Liver (tissue), 9 donors: ENCODE results near the gene PPDPF. TPM values are rescaled to one million over a fixed set of nuclear protein-coding genes. Genes with fewer than 3 reads are reported as not detected.

Source experiments
- DNase-seq: peaks from one replicate; pipeline ENCODE4 v3.0.0-alpha.2; 2017; ENCODE audit warnings: low spot score
- H3K27ac ChIP-seq, 2 donors: one replicate each; pipeline ENCODE4 v1.7.0; 2013; ENCODE audit warnings: inconsistent platforms in 2 of 2, low read length in 2 of 2, control low read depth in 1 of 2, low read depth in 1 of 2, mild to moderate bottlenecking in 1 of 2
- H3K27me3 ChIP-seq, 4 donors: one replicate each; pipeline versions ENCODE4 v1.6.1 to v1.7.0; 2013; ENCODE audit warnings: low read length in 3 of 4, inconsistent platforms in 1 of 4, mild to moderate bottlenecking in 1 of 4, moderate library complexity in 1 of 4; ENCODE audit not compliant: control insufficient read depth in 4 of 4, insufficient read depth in 4 of 4
- H3K36me3 ChIP-seq, 4 donors: one replicate each; pipeline versions ENCODE4 v1.6.1 to v1.7.0; 2013; ENCODE audit warnings: low read length in 3 of 4, mild to moderate bottlenecking in 3 of 4, low read depth in 1 of 4, moderate library complexity in 1 of 4; ENCODE audit not compliant: control insufficient read depth in 4 of 4, insufficient read depth in 3 of 4
- H3K4me1 ChIP-seq, 4 donors: one replicate each; pipeline versions ENCODE4 v1.6.1 to v1.7.0; 2013; ENCODE audit warnings: low read length in 3 of 4, mild to moderate bottlenecking in 3 of 4, moderate library complexity in 1 of 4; ENCODE audit not compliant: control insufficient read depth in 4 of 4, insufficient read depth in 4 of 4
- H3K4me3 ChIP-seq, 3 donors: one replicate each; pipeline versions ENCODE4 v1.6.1 to v1.7.0; 2013; ENCODE audit warnings: low read length in 3 of 3, control low read depth in 1 of 3, low read depth in 1 of 3, mild to moderate bottlenecking in 1 of 3
- H3K9ac ChIP-seq, 2 donors: one replicate each; pipeline ENCODE4 v1.7.0; 2013; ENCODE audit warnings: low read length in 2 of 2, mild to moderate bottlenecking in 2 of 2, moderate library complexity in 2 of 2, control low read depth in 1 of 2, low read depth in 1 of 2
- H3K9me3 ChIP-seq, 4 donors: one replicate each; pipeline versions ENCODE4 v1.6.1 to v1.7.0; 2013; ENCODE audit warnings: low read length in 3 of 4; ENCODE audit not compliant: control insufficient read depth in 4 of 4
- EGR1 ChIP-seq, 2 donors: IDR thresholded peaks; 2 replicates each; pipeline ENCODE4 v1.6.1; 2016 to 2018; ENCODE audit warnings: antibody characterized with exemption in 2 of 2, low read depth in 2 of 2
- FOXA1 ChIP-seq: IDR thresholded peaks from 2 replicates; pipeline ENCODE4 v1.6.1; 2016; ENCODE audit warnings: antibody characterized with exemption
- FOXA2 ChIP-seq: IDR thresholded peaks from 2 replicates; pipeline ENCODE4 v1.6.1; 2016; ENCODE audit warnings: antibody characterized with exemption
- GABPA ChIP-seq, 2 donors: IDR thresholded peaks in 1 of 2; conservative IDR thresholded peaks in 1 of 2; 2 replicates each; pipeline ENCODE4 v1.6.1; 2016; ENCODE audit warnings: antibody characterized with exemption in 2 of 2, mild to moderate bottlenecking in 1 of 2, moderate library complexity in 1 of 2
- HNF4A ChIP-seq, 2 donors: conservative IDR thresholded peaks; 2 replicates each; pipeline ENCODE4 v1.6.1; 2016; ENCODE audit warnings: antibody characterized with exemption in 2 of 2, mild to moderate bottlenecking in 2 of 2
- HNF4G ChIP-seq: IDR thresholded peaks from 2 replicates; pipeline ENCODE4 v1.6.1; 2016; ENCODE audit warnings: antibody characterized with exemption
- JUND ChIP-seq, 2 donors: IDR thresholded peaks; 2 replicates each; pipeline ENCODE4 v1.6.1; 2016; ENCODE audit warnings: antibody characterized with exemption in 2 of 2
- NR2F2 ChIP-seq: IDR thresholded peaks from 2 replicates; pipeline ENCODE4 v1.6.1; 2016; ENCODE audit warnings: antibody characterized with exemption
- RAD21 ChIP-seq, 2 donors: IDR thresholded peaks; 2 replicates each; pipeline ENCODE4 v1.6.1; 2016; ENCODE audit warnings: antibody characterized with exemption in 2 of 2, mild to moderate bottlenecking in 2 of 2
- RXRA ChIP-seq, 2 donors: IDR thresholded peaks; 2 replicates each; pipeline ENCODE4 v1.6.1; 2017 to 2018; ENCODE audit warnings: antibody characterized with exemption in 2 of 2, mild to moderate bottlenecking in 1 of 2
- SP1 ChIP-seq: IDR thresholded peaks from 2 replicates; pipeline ENCODE4 v1.6.1; 2018; ENCODE audit warnings: antibody characterized with exemption, mild to moderate bottlenecking
- TAF1 ChIP-seq: conservative IDR thresholded peaks from 2 replicates; pipeline ENCODE4 v1.6.1; 2016; ENCODE audit warnings: antibody characterized with exemption, mild to moderate bottlenecking
- YY1 ChIP-seq: IDR thresholded peaks from 2 replicates; pipeline ENCODE4 v1.6.1; 2016; ENCODE audit warnings: antibody characterized with exemption, mild to moderate bottlenecking
- WGBS: extraction: QIAGEN DNeasy Blood & Tissue Kit; methylation state at CpG from one replicate; pipeline ENCODE4 v1.1.7; 2013; 5-methylcytosine and 5-hydroxymethylcytosine counted together
- polyA plus RNA-seq, 2 donors: library from polyadenylated mRNA; stranded (reverse) in 1 of 2; unstranded in 1 of 2; fragments of 200-250 nt in 1 of 2; fragments of >200 nt in 1 of 2; fragmentation: Nextera tagmentation in 1 of 2; extraction: Ambion mirVana in 1 of 2; gene quantifications; one replicate each; pipeline versions ENCODE4 v1.2.1 to v1.2.3, GENCODE V29; 2013 to 2015
- total RNA-seq, 2 donors: library from RNA; depleted of rRNA; stranded (reverse); fragments of >200 nt; gene quantifications; one replicate each; pipeline ENCODE4 v1.2.3, GENCODE V29; 2014
- TF ChIP-seq, protein P1 (sequence below): fragments of 150-350 bp; IDR thresholded peaks from 2 replicates; pipeline ENCODE4 v1.5.1; 2017; ENCODE audit warnings: improper control_type of control experiment, low read depth, low read length; ENCODE audit not compliant: missing input control
- TF ChIP-seq, protein P2 (sequence below): IDR thresholded peaks from 2 replicates; pipeline ENCODE4 v1.6.1; 2016; ENCODE audit warnings: antibody characterized with exemption
- TF ChIP-seq, protein P3 (sequence below): IDR thresholded peaks from 2 replicates; pipeline ENCODE4 v1.6.1; 2016; ENCODE audit warnings: antibody characterized with exemption, mild to moderate bottlenecking
- donor health status: healthy.
- donor health status: healthy.
- donor health status: healthy.
- donor health status: healthy.
- donor health status: healthy.

The PPDPF gene
- total and polyA plus RNA-seq, 4 donors = 8.3 to 196 (median 25.3) TPM

DNA sequence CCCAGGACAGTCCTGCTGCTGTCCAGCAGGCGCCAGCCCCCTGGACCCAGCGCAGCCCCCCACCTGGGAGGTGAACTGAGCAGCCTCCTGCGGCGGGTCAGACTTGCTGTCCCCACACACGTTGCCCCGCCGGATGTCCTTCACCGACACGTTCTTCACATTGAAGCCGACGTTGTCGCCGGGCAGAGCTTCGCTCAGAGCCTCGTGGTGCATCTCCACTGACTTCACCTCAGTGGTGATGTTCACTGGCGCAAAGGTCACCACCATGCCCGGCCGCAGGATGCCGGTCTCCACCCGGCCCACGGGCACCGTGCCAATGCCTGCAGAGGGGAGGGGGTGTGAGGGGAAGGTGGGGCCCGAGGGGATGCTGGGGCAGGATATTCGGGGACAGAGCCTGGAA, 30.1 kb upstream of the PPDPF start:
- 76% methylated on average over 24 of the region's 24 CpGs for WGBS
- TF ChIP-seq, protein P1, sequence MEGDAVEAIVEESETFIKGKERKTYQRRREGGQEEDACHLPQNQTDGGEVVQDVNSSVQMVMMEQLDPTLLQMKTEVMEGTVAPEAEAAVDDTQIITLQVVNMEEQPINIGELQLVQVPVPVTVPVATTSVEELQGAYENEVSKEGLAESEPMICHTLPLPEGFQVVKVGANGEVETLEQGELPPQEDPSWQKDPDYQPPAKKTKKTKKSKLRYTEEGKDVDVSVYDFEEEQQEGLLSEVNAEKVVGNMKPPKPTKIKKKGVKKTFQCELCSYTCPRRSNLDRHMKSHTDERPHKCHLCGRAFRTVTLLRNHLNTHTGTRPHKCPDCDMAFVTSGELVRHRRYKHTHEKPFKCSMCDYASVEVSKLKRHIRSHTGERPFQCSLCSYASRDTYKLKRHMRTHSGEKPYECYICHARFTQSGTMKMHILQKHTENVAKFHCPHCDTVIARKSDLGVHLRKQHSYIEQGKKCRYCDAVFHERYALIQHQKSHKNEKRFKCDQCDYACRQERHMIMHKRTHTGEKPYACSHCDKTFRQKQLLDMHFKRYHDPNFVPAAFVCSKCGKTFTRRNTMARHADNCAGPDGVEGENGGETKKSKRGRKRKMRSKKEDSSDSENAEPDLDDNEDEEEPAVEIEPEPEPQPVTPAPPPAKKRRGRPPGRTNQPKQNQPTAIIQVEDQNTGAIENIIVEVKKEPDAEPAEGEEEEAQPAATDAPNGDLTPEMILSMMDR = no peak
- TF ChIP-seq RXRA (IDR thresholded peaks at IDR 0.05) (no peak), JUND (IDR thresholded peaks at IDR 0.05) (no peak), HNF4G (no peak), FOXA2 (no peak), RAD21 (IDR thresholded peaks at IDR 0.05) (no peak), GABPA (IDR thresholded peaks at IDR 0.05 in 1 of 2, conservative IDR thresholded peaks at IDR 0.05 in 1 of 2) (no peak), YY1 (no peak), SP1 (no peak), TAF1 (no peak)
- TF ChIP-seq, protein P2, sequence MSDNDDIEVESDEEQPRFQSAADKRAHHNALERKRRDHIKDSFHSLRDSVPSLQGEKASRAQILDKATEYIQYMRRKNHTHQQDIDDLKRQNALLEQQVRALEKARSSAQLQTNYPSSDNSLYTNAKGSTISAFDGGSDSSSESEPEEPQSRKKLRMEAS = no peak
- H3K27me3 ChIP-seq = peaks cover 2 to 9% (median 5%) of the 10 kb centered on the region in 4 donors
- no peak overlapping the region for H3K9ac ChIP-seq
- H3K4me3 ChIP-seq = no peak overlapping the region
- H3K36me3 ChIP-seq = no peaks in the 10 kb centered on the region
- DNase-seq = no peak
- H3K27ac ChIP-seq = no peak overlapping the region
- H3K9me3 ChIP-seq = peaks cover 0 to 2% (median 0%) of the 10 kb centered on the region in 4 donors
- no peaks in the 10 kb centered on the region for H3K4me1 ChIP-seq

DNA sequence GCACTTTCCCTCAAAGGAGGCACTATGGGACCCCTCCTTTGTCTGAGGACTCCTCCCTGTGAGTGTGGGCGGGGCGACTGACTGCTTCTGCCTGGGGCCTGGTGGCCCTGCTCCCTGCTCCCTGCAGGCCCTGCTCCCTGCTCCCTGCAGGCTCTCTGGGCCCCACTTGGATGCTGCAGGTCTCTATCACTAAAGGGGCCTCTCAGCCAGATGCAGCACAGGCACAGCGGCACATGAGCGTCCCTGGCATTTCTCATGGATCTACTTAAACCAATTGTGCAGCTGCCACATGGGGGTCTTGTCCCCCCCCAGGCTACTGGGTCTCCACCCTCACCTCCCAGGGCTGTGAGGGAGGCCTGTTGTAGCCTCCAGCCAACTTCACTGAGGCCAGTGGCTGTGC, 29.5 kb upstream of the PPDPF start:
- WGBS = 75% methylated on average over 4 of the region's 4 CpGs
- Histone ChIP-seq H3K36me3 (no peaks in the 10 kb centered on the region), H3K4me1 (peaks cover 0 to 3% (median 0%) of the 10 kb centered on the region in 4 donors), H3K9ac (no peak overlapping the region), H3K4me3 (no peak overlapping the region), H3K27ac (no peak overlapping the region), H3K27me3 (peaks cover 2 to 9% (median 5%) of the 10 kb centered on the region in 4 donors), H3K9me3 (peaks cover 0 to 2% (median 0%) of the 10 kb centered on the region in 4 donors)
- no peak for DNase-seq
- TF ChIP-seq RXRA (IDR thresholded peaks at IDR 0.05) (no peak), FOXA2 (no peak), NR2F2 (no peak), HNF4A (conservative IDR thresholded peaks at IDR 0.05) (no peak), FOXA1 (no peak), JUND (IDR thresholded peaks at IDR 0.05) (no peak), SP1 (no peak), YY1 (no peak), HNF4G (no peak), EGR1 (IDR thresholded peaks at IDR 0.05; ENCODE audit: low read depth in 2 of 2) (no peak), RAD21 (IDR thresholded peaks at IDR 0.05) (no peak), TAF1 (no peak)
- TF ChIP-seq, protein P2 = no peak
- TF ChIP-seq, protein P1 = no peak
- TF ChIP-seq, protein P3, sequence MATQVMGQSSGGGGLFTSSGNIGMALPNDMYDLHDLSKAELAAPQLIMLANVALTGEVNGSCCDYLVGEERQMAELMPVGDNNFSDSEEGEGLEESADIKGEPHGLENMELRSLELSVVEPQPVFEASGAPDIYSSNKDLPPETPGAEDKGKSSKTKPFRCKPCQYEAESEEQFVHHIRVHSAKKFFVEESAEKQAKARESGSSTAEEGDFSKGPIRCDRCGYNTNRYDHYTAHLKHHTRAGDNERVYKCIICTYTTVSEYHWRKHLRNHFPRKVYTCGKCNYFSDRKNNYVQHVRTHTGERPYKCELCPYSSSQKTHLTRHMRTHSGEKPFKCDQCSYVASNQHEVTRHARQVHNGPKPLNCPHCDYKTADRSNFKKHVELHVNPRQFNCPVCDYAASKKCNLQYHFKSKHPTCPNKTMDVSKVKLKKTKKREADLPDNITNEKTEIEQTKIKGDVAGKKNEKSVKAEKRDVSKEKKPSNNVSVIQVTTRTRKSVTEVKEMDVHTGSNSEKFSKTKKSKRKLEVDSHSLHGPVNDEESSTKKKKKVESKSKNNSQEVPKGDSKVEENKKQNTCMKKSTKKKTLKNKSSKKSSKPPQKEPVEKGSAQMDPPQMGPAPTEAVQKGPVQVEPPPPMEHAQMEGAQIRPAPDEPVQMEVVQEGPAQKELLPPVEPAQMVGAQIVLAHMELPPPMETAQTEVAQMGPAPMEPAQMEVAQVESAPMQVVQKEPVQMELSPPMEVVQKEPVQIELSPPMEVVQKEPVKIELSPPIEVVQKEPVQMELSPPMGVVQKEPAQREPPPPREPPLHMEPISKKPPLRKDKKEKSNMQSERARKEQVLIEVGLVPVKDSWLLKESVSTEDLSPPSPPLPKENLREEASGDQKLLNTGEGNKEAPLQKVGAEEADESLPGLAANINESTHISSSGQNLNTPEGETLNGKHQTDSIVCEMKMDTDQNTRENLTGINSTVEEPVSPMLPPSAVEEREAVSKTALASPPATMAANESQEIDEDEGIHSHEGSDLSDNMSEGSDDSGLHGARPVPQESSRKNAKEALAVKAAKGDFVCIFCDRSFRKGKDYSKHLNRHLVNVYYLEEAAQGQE = no peak
